Measurements from ENCODE around the gene CDCP1.

Gene CDCP1

GRCh38 chr3:45105855-45106671 is 40.1 kb downstream of the CDCP1 start:
- Histone ChIP-seq H3K27me3 (ENCODE audit: low read length) (no peaks in the 10 kb centered on the region), H3K9me3 (ENCODE audit: insufficient read depth, low read length) (no peaks in the 10 kb centered on the region), H3K4me2 (ENCODE audit: low read depth, low read length, poor library complexity, severe bottlenecking) (no peak overlapping the region), H3K9ac (ENCODE audit: low read length) (no peak overlapping the region), H3F3A (ENCODE audit: insufficient read depth) (no peaks in the 10 kb centered on the region), H2AFZ (ENCODE audit: low read depth, low read length, severe bottlenecking) (no peak overlapping the region), H3K4me3 (ENCODE audit: insufficient read depth, low read length, poor library complexity, severe bottlenecking) (no peak overlapping the region), H3K9me2 (replicated peaks; ENCODE audit: insufficient read depth, low read length) (no peaks in the 10 kb centered on the region), H3K27ac (ENCODE audit: low read depth, low read length) (no peak overlapping the region), H4K20me1 (ENCODE audit: low read depth, low read length) (no peaks in the 10 kb centered on the region), H3K79me2 (ENCODE audit: insufficient read depth, low read length) (no peaks in the 10 kb centered on the region), H3K36me3 (ENCODE audit: low read length) (no peaks in the 10 kb centered on the region)
- TF ChIP-seq EZH2phosphoT487 (conservative IDR thresholded peaks at IDR 0.05; ENCODE audit: low read length) = no peak
- TF ChIP-seq, protein P1, sequence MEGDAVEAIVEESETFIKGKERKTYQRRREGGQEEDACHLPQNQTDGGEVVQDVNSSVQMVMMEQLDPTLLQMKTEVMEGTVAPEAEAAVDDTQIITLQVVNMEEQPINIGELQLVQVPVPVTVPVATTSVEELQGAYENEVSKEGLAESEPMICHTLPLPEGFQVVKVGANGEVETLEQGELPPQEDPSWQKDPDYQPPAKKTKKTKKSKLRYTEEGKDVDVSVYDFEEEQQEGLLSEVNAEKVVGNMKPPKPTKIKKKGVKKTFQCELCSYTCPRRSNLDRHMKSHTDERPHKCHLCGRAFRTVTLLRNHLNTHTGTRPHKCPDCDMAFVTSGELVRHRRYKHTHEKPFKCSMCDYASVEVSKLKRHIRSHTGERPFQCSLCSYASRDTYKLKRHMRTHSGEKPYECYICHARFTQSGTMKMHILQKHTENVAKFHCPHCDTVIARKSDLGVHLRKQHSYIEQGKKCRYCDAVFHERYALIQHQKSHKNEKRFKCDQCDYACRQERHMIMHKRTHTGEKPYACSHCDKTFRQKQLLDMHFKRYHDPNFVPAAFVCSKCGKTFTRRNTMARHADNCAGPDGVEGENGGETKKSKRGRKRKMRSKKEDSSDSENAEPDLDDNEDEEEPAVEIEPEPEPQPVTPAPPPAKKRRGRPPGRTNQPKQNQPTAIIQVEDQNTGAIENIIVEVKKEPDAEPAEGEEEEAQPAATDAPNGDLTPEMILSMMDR (IDR thresholded peaks at IDR 0.05; ENCODE audit: insufficient read depth, low read length, poor library complexity, severe bottlenecking) = no peak

- no peak overlapping the region for H3K4me2 ChIP-seq (ENCODE audit: low read depth, low read length, poor library complexity, severe bottlenecking)
- no peaks in the 10 kb centered on the region for H4K20me1 ChIP-seq (ENCODE audit: low read depth, low read length)
- no peak overlapping the region for H3K4me3 ChIP-seq (ENCODE audit: insufficient read depth, low read length, poor library complexity, severe bottlenecking)
- no peaks in the 10 kb centered on the region for H3K36me3 ChIP-seq (ENCODE audit: low read length)
- H3K27ac ChIP-seq (ENCODE audit: low read depth, low read length) = no peak overlapping the region
- no peaks in the 10 kb centered on the region for H3K79me2 ChIP-seq (ENCODE audit: insufficient read depth, low read length)
- H3F3A ChIP-seq (ENCODE audit: insufficient read depth) = no peaks in the 10 kb centered on the region
- no peak for TF ChIP-seq EZH2phosphoT487 (conservative IDR thresholded peaks at IDR 0.05; ENCODE audit: low read length)
- TF ChIP-seq, protein P1 (IDR thresholded peaks at IDR 0.05; ENCODE audit: insufficient read depth, low read length, poor library complexity, severe bottlenecking) = no peak
- H3K27me3 ChIP-seq (ENCODE audit: low read length) = no peaks in the 10 kb centered on the region
- no peak overlapping the region for H2AFZ ChIP-seq (ENCODE audit: low read depth, low read length, severe bottlenecking)
- no peaks in the 10 kb centered on the region for H3K9me2 ChIP-seq (replicated peaks; ENCODE audit: insufficient read depth, low read length)
- no peak overlapping the region for H3K9ac ChIP-seq (ENCODE audit: low read length)
- no peaks in the 10 kb centered on the region for H3K9me3 ChIP-seq (ENCODE audit: insufficient read depth, low read length)
Observed at GRCh38 chr3:45104715-45105711, 41.2 kb downstream of the CDCP1 start.

- Histone ChIP-seq H3K4me2 (ENCODE audit: low read depth, low read length, poor library complexity, severe bottlenecking) (no peak overlapping the region), H4K20me1 (ENCODE audit: low read depth, low read length) (no peaks in the 10 kb centered on the region)
Observed at GRCh38 chr3:45103753-45104714, 42.1 kb downstream of the CDCP1 start.

More at GRCh38 chr3:45103753-45104714, 42.1 kb downstream of the CDCP1 start:
- Histone ChIP-seq H3K4me3 (ENCODE audit: insufficient read depth, low read length, poor library complexity, severe bottlenecking) (no peak overlapping the region), H2AFZ (ENCODE audit: low read depth, low read length, severe bottlenecking) (no peak overlapping the region), H3K9ac (ENCODE audit: low read length) (no peak overlapping the region), H3K79me2 (ENCODE audit: insufficient read depth, low read length) (no peaks in the 10 kb centered on the region), H3K9me2 (replicated peaks; ENCODE audit: insufficient read depth, low read length) (no peaks in the 10 kb centered on the region), H3K27ac (ENCODE audit: low read depth, low read length) (no peak overlapping the region), H3F3A (ENCODE audit: insufficient read depth) (no peaks in the 10 kb centered on the region), H3K36me3 (ENCODE audit: low read length) (no peaks in the 10 kb centered on the region), H3K9me3 (ENCODE audit: insufficient read depth, low read length) (no peaks in the 10 kb centered on the region), H3K27me3 (ENCODE audit: low read length) (no peaks in the 10 kb centered on the region)
- TF ChIP-seq EZH2phosphoT487 (conservative IDR thresholded peaks at IDR 0.05; ENCODE audit: low read length) = no peak
